Retinal pigment epithelial cell (primary cell): ENCODE results near the gene EPB41.
"Not testable (repeated sequence)": the region's sequence is repeated elsewhere in the genome, so short reads cannot be mapped to it uniquely, and the experiment has no call there.

Experiments used
- DNase-seq: peaks from one replicate; pipeline ENCODE4 v3.0.0-alpha.2; 2010; ENCODE audit warnings: low read depth
- H3K4me3 ChIP-seq: 2 replicates; pipeline ENCODE4 v1.5.1; 2011; ENCODE audit warnings: mild to moderate bottlenecking, low read length, control low read depth, moderate library complexity
- TF ChIP-seq, protein P1 (sequence below): conservative IDR thresholded peaks from 2 replicates; pipeline ENCODE4 v1.5.1; 2011; ENCODE audit warnings: low read depth, low read length, control low read depth, inconsistent platforms

Gene EPB41

DNA sequence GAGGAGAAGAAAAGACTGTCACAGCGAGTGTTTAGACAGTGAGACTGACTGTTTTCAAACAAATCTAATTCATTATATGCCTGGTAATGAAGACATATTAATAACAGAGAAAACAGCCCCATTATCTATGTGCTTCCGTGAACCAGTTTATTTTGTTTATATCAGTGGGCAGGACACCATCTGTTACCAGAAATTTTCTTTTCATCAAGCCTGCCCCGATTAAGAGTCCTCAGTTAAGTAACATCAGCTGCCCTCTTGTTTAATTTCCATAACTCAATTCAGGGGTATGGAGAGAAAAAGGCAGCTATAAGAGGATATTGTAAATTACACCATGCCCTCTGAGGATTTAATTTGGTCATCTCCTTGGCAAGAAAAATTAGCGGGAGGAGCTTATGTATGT, 115.3 kb downstream of the EPB41 start:
- TF ChIP-seq, protein P1, sequence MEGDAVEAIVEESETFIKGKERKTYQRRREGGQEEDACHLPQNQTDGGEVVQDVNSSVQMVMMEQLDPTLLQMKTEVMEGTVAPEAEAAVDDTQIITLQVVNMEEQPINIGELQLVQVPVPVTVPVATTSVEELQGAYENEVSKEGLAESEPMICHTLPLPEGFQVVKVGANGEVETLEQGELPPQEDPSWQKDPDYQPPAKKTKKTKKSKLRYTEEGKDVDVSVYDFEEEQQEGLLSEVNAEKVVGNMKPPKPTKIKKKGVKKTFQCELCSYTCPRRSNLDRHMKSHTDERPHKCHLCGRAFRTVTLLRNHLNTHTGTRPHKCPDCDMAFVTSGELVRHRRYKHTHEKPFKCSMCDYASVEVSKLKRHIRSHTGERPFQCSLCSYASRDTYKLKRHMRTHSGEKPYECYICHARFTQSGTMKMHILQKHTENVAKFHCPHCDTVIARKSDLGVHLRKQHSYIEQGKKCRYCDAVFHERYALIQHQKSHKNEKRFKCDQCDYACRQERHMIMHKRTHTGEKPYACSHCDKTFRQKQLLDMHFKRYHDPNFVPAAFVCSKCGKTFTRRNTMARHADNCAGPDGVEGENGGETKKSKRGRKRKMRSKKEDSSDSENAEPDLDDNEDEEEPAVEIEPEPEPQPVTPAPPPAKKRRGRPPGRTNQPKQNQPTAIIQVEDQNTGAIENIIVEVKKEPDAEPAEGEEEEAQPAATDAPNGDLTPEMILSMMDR, result no peak
- DNase-seq, result no peak
- H3K4me3 ChIP-seq, result no peak overlapping the region

DNA sequence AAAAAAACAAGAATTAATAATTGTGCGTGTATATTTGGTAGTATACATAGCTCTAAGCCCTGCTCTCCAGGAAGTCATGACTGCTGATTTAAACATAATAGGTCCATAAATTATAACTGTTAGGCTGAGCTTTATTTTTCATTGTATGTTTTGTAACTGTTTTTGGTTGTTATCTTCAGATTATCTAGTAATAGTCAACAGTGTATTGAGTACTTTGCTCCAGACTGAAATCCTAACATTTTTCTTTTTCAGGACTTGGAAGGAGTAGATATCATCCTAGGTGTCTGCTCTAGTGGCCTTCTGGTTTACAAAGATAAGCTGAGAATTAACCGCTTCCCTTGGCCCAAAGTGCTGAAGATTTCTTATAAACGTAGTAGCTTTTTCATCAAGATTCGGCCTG, 118.5 kb downstream of the EPB41 start:
- H3K4me3 ChIP-seq, result no peak overlapping the region
- DNase-seq, result no peak
- TF ChIP-seq, protein P1, result no peak

DNA sequence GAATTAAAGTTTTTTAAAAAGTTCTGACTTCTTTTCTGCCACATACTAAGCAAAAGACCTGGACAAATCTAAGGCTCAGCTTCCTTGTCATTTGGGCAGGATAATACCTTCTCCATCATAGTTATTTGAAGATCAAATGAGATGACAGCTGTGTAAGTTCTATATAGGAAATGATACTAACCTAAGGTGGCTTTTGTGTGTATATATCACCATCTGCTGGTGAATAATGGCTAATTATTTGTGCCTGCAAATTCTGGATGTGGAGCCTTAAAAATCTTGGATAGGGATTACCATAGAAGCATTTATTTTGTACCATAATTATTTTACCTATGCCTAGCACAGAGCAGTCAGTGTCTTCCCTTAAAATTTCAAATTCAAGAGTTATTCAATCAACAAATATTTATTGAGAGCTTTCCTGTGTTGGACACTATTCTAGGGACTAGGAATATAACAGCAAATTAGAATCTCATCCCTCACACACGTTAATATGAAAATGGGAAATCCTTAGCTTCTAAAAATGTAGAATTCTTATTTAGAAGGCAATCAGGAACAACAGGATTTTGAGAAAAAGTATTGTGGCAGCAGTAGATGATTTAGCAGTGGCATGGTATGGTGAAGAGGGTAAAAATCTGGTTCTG, 119.6 kb downstream of the EPB41 start:
- TF ChIP-seq, protein P1, result peak; percentile 60
- DNase-seq, result no peak
- no peak overlapping the region for H3K4me3 ChIP-seq

DNA sequence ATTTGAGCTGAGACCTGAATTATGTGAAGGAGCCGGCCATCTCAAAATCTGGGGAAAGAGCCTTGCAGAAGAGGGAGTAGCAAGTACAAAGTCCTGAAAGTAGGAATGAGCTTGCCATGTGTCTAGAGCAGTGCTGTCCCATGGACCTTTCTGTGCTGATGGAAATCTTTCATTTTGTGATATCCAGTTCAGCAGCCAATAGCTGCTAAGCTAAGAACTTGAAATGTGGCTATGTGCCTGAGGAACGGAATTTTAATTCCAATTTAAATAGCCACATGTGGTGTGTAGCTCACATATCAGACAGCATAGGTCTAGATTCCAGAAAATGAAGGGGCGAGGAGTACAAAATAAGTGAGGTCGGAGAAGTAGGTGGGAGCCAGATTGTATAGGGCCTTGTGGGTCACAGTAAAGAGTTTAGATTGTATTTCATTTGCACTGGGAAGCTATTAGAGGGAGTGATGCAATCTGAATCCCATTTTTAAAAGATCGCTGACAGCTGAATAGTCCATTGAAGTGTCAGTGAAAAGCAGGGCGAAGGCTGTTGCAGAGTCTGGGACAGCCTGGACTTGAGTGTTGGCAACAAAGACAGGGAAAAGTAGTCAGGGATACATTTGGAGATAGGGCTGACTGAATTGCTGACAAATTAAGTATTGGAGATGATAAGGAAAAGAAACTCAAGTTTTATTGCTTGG, 129.1 kb downstream of the EPB41 start:
- H3K4me3 ChIP-seq, result no peak overlapping the region
- TF ChIP-seq, protein P1, result no peak
- no peak for DNase-seq

DNA sequence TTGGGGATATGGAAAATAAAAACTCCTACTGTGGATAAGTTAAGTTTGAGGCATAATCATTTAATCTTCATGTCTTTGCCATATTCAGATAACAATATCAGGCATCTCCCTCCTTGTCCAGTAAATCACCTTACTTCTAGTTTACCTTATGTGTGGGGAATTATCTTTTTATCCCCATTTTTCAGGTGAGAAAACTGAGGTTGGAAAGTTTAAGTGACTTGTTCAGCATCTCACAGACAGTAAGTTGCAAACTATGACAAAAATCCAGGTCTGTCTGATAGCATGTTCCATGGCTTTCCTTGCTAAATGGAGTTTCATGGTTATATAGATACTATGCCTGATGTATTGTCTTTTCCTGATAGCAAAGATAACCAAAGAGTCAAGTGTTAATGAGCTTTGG, 129.6 kb downstream of the EPB41 start:
- DNase-seq, result no peak
- TF ChIP-seq, protein P1, result no peak
- no peak overlapping the region for H3K4me3 ChIP-seq

DNA sequence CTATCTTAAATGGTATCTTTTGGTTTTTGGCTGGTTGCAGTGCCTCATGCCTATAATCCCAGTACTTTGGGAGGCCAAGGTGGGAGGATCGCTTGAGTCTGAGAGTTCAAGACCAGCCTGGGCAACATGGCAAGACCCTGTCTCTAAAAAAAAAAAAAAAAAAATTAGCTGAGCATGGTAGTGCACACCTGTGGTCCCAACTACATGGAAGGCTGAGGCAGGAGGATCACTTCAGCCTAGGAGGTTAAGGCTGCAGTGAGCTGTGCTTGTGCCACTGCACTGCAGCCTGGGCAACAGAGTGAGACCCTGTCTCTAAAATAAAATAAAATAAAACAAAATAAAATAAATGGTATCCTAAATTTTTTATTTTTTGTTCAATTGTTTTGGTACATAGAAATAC, 131.3 kb downstream of the EPB41 start:
- H3K4me3 ChIP-seq, DNase-seq: not testable (repeated sequence)

DNA sequence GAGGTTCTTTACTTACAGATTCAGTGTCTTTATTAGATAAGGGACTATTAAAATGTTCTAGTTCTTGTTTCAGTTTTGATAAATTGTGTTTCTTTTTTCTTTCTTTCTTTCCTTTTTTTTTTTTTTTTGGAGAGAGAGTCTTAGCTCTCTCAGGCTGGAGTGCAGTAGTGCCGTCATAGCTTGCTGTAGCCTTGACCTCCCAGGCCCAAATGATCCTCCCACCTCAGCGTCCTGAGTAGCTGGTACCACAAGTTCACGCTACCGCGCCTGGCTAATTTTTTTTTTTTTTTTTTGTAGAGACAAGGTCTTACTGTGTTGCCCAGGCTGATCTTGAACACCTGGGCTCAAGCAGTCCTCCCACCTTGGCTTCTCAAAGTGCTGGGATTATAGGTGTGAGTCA, 132.8 kb downstream of the EPB41 start:
- no peak for DNase-seq
- TF ChIP-seq, protein P1, result no peak

More for the DNA sequence above, 132.8 kb downstream of the EPB41 start:
- H3K4me3 ChIP-seq, result no peak overlapping the region
